Fibroblast of lung (primary cell): ENCODE data around the gene UBR4. TPM values are rescaled to one million over a fixed set of nuclear protein-coding genes. Genes with fewer than 3 reads are reported as not detected.

ENCODE experiments used
- DNase-seq, 2 donors: peaks; one replicate each; pipeline versions ENCODE4 v3.0.0 to v3.0.0-alpha.2; 2010; ENCODE audit warnings: low read depth in 2 of 2
- H2AFZ ChIP-seq: 2 replicates; pipeline ENCODE4 v1.5.1; 2012; ENCODE audit warnings: low read length, control low read depth, inconsistent platforms
- H3K27ac ChIP-seq: 2 replicates; pipeline ENCODE4 v1.5.1; 2011; ENCODE audit warnings: low read length, control low read depth; ENCODE audit not compliant: insufficient read depth
- H3K27me3 ChIP-seq: 2 replicates; pipeline ENCODE4 v1.5.1; 2011; ENCODE audit warnings: mild to moderate bottlenecking, low read length; ENCODE audit not compliant: control insufficient read depth, insufficient read depth
- H3K36me3 ChIP-seq: 2 replicates; pipeline ENCODE4 v1.5.1; 2011; ENCODE audit warnings: low read length; ENCODE audit not compliant: control insufficient read depth, insufficient read depth
- H3K4me1 ChIP-seq: 2 replicates; pipeline ENCODE4 v1.5.1; 2011; ENCODE audit warnings: low read length; ENCODE audit not compliant: control insufficient read depth, insufficient read depth; ENCODE audit errors: extremely low read depth
- H3K4me2 ChIP-seq: 2 replicates; pipeline ENCODE4 v1.5.1; 2011; ENCODE audit warnings: low read length, control low read depth; ENCODE audit not compliant: insufficient read depth; ENCODE audit errors: extremely low read depth
- H3K4me3 ChIP-seq, 4 experiments: fragments of 200-600 bp in 1 of 4; sonication (generic) in 1 of 4; replicated peaks in 1 of 4; 2 replicates each; pipeline ENCODE4 v1.5.1; 2011 to 2016; ENCODE audit warnings: low read length in 4 of 4, low read depth in 3 of 4, mild to moderate bottlenecking in 3 of 4, control low read depth in 2 of 4, inconsistent platforms in 1 of 4, mixed read lengths in 1 of 4; ENCODE audit not compliant: insufficient read depth in 1 of 4; ENCODE audit errors: control extremely low read depth in 1 of 4
- H3K79me2 ChIP-seq: 2 replicates; pipeline ENCODE4 v1.5.1; 2012; ENCODE audit warnings: mild to moderate bottlenecking, low read length, inconsistent platforms; ENCODE audit not compliant: control insufficient read depth, insufficient read depth
- H3K9ac ChIP-seq: 2 replicates; pipeline ENCODE4 v1.5.1; 2011; ENCODE audit warnings: mild to moderate bottlenecking, low read length, control low read depth; ENCODE audit not compliant: insufficient read depth
- H3K9me3 ChIP-seq: 2 replicates; pipeline ENCODE4 v1.5.1; 2012; ENCODE audit warnings: low read depth, low read length; ENCODE audit not compliant: control insufficient read depth, insufficient read depth
- H4K20me1 ChIP-seq: 2 replicates; pipeline ENCODE4 v1.5.1; 2011; ENCODE audit warnings: low read length; ENCODE audit not compliant: control insufficient read depth, insufficient read depth; ENCODE audit errors: extremely low read depth
- CTCF ChIP-seq, 2 donors: IDR thresholded peaks in 1 of 2; conservative IDR thresholded peaks in 1 of 2; 1 replicate in 1 of 2; 2 replicates in 1 of 2; pipeline ENCODE4 v1.5.1; 2011 to 2012; ENCODE audit warnings: low read length in 2 of 2, control low read depth in 1 of 2, inconsistent platforms in 1 of 2, low read depth in 1 of 2, mild to moderate bottlenecking in 1 of 2
- EZH2 ChIP-seq: IDR thresholded peaks from 2 replicates; pipeline ENCODE4 v1.5.1; 2012; ENCODE audit warnings: low read length, control low read depth, mild to moderate bottlenecking; ENCODE audit errors: missing control alignments
- polyA plus RNA-seq, 2 donors: library from polyadenylated mRNA; depleted of rRNA in 1 of 2; stranded (reverse) in 1 of 2; unstranded in 1 of 2; fragments of >200 nt; gene quantifications; 2 replicates each; pipeline ENCODE4 v1.2.1, GENCODE V29; 2011 to 2012; ENCODE audit warnings: missing spikeins in 1 of 2
- total RNA-seq: library from RNA; depleted of rRNA; stranded (reverse); fragments of >200 nt; gene quantifications from 2 replicates; pipeline ENCODE4 v1.2.1, GENCODE V29; 2014

Gene UBR4
- total and polyA plus RNA-seq, 2 donors (not counting 1 experiment from before 2014, with no cell fraction given), result 32.0 to 164 TPM

GRCh38 chr1:19091196-19091953 is 118.7 kb downstream of the UBR4 start:
- H3K79me2 ChIP-seq, result peaks cover 2% of the 10 kb centered on the region
- no peak overlapping the region for H2AFZ ChIP-seq
- no peaks in the 10 kb centered on the region for H3K9me3 ChIP-seq
- DNase-seq, result peak in 1 of 2 donors; percentile 93
- peaks cover 55% of the 10 kb centered on the region for H3K36me3 ChIP-seq
- no peak overlapping the region for H3K9ac ChIP-seq
- peak overlapping the region; percentile 43 for H3K27ac ChIP-seq
- peaks cover 4% of the 10 kb centered on the region for H3K4me1 ChIP-seq
- no peak overlapping the region for H3K4me2 ChIP-seq
- H3K4me3 ChIP-seq, result no peak overlapping the region
- no peaks in the 10 kb centered on the region for H3K27me3 ChIP-seq
- TF ChIP-seq CTCF (conservative IDR thresholded peaks at IDR 0.05 in 1 of 2, IDR thresholded peaks at IDR 0.05 in 1 of 2; ENCODE audit: low read depth in 1 of 2, low read length in 2 of 2) (no peak), EZH2 (no peak)
- no peaks in the 10 kb centered on the region for H4K20me1 ChIP-seq

- Histone ChIP-seq H3K4me1 (peaks cover 4% of the 10 kb centered on the region), H3K27ac (no peak overlapping the region), H3K27me3 (no peaks in the 10 kb centered on the region), H3K36me3 (peaks cover 42% of the 10 kb centered on the region), H2AFZ (no peak overlapping the region), H3K9ac (no peak overlapping the region), H3K79me2 (peaks cover 2% of the 10 kb centered on the region), H3K4me3 (no peak overlapping the region), H3K4me2 (no peak overlapping the region), H4K20me1 (no peaks in the 10 kb centered on the region), H3K9me3 (no peaks in the 10 kb centered on the region)
- DNase-seq, result no peak
- TF ChIP-seq CTCF (conservative IDR thresholded peaks at IDR 0.05 in 1 of 2, IDR thresholded peaks at IDR 0.05 in 1 of 2; ENCODE audit: low read depth in 1 of 2, low read length in 2 of 2), result no peak
- no peak for TF ChIP-seq EZH2
These were observed 120.5 kb downstream of the UBR4 start for GRCh38 chr1:19089524-19089923.

- Histone ChIP-seq H3K9me3 (no peaks in the 10 kb centered on the region), H3K27ac (no peak overlapping the region), H3K36me3 (peaks cover 46% of the 10 kb centered on the region), H3K4me3 (no peak overlapping the region), H3K79me2 (peaks cover 2% of the 10 kb centered on the region), H3K4me2 (no peak overlapping the region), H3K4me1 (peaks cover 4% of the 10 kb centered on the region), H3K27me3 (no peaks in the 10 kb centered on the region), H4K20me1 (no peaks in the 10 kb centered on the region), H3K9ac (no peak overlapping the region), H2AFZ (no peak overlapping the region)
- DNase-seq, result no peak
- TF ChIP-seq CTCF (conservative IDR thresholded peaks at IDR 0.05 in 1 of 2, IDR thresholded peaks at IDR 0.05 in 1 of 2; ENCODE audit: low read depth in 1 of 2, low read length in 2 of 2) (no peak), EZH2 (no peak)
These were observed 121.2 kb downstream of the UBR4 start for GRCh38 chr1:19088717-19089442.
